SU-DHL-6 (cell line): ENCODE data around the gene CANT1.

Source experiments
- H2AFZ ChIP-seq: fragments of 200-600 bp; sonication (generic); 2 replicates; pipeline ENCODE4 v1.6.1; 2014; ENCODE audit warnings: low read depth, mild to moderate bottlenecking, moderate library complexity, mixed read lengths, antibody characterized with exemption, low read length; ENCODE audit not compliant: severe bottlenecking
- H3F3A ChIP-seq: fragments of 200-600 bp; shearing (Covaris generic); 2 replicates; pipeline ENCODE4 v1.6.0; 2016; ENCODE audit warnings: antibody characterized with exemption, mild to moderate bottlenecking; ENCODE audit not compliant: insufficient read depth
- H3K27ac ChIP-seq: fragments of 200-600 bp; sonication (generic); 2 replicates; pipeline ENCODE4 v1.5.1; 2016; ENCODE audit warnings: low read depth, mild to moderate bottlenecking, low read length, moderate library complexity, mixed read lengths
- H3K27me3 ChIP-seq: fragments of 200-600 bp; sonication (generic), shearing (Covaris generic); 2 replicates; pipeline ENCODE4 v1.6.0; 2014; ENCODE audit warnings: mild to moderate bottlenecking, low read length
- H3K36me3 ChIP-seq: fragments of 200-600 bp; sonication (generic); 2 replicates; pipeline ENCODE4 v1.6.1; 2014; ENCODE audit warnings: mild to moderate bottlenecking, low read length, mixed read lengths
- H3K4me2 ChIP-seq: fragments of 300-600, 200-600 bp; shearing (Covaris generic), sonication (generic); 2 replicates; pipeline ENCODE4 v1.6.0; 2014; ENCODE audit warnings: low read length, low read depth, mild to moderate bottlenecking; ENCODE audit not compliant: poor library complexity, severe bottlenecking
- H3K4me3 ChIP-seq: fragments of 200-600 bp; sonication (generic); 2 replicates; pipeline ENCODE4 v1.5.1; 2014; ENCODE audit warnings: antibody characterized with exemption, low read length, mild to moderate bottlenecking, mixed read lengths; ENCODE audit not compliant: insufficient read depth, poor library complexity, severe bottlenecking
- H3K79me2 ChIP-seq: fragments of 200-600 bp; sonication (generic); 2 replicates; pipeline ENCODE4 v1.6.1; 2014; ENCODE audit warnings: mild to moderate bottlenecking, low read length, moderate library complexity; ENCODE audit not compliant: insufficient read depth
- H3K9ac ChIP-seq: fragments of 200-600 bp; sonication (generic); 2 replicates; pipeline ENCODE4 v1.7.0; 2014; ENCODE audit warnings: mild to moderate bottlenecking, low read length
- H3K9me2 ChIP-seq: fragments of 200-600 bp; sonication (generic); replicated peaks from 2 replicates; pipeline ENCODE4 v1.6.1; 2014; ENCODE audit warnings: low read length; ENCODE audit not compliant: insufficient read depth
- H3K9me3 ChIP-seq: fragments of 200-600 bp; sonication (generic); 2 replicates; pipeline ENCODE4 v1.6.1; 2014; ENCODE audit warnings: low read length, mixed read lengths; ENCODE audit not compliant: insufficient read depth
- H4K20me1 ChIP-seq: fragments of 200-600 bp; sonication (generic); 2 replicates; pipeline ENCODE4 v1.6.1; 2014; ENCODE audit warnings: low read depth, mild to moderate bottlenecking, antibody characterized with exemption, low read length, moderate library complexity, mixed read lengths
- EZH2phosphoT487 ChIP-seq: fragments of 200-600 bp; sonication (generic), shearing (Covaris generic); conservative IDR thresholded peaks from 2 replicates; pipeline ENCODE4 v1.6.1; 2018; ENCODE audit warnings: mild to moderate bottlenecking, antibody characterized with exemption, low read length, moderate library complexity, mixed read lengths
- TF ChIP-seq, protein P1 (sequence below): fragments of 200-600 bp; sonication (generic); IDR thresholded peaks from one replicate; pipeline ENCODE4 v1.5.1; 2017; ENCODE audit warnings: antibody characterized with exemption, mild to moderate bottlenecking, low read length, moderate library complexity; ENCODE audit not compliant: insufficient read depth, poor library complexity, severe bottlenecking

Gene CANT1

DNA sequence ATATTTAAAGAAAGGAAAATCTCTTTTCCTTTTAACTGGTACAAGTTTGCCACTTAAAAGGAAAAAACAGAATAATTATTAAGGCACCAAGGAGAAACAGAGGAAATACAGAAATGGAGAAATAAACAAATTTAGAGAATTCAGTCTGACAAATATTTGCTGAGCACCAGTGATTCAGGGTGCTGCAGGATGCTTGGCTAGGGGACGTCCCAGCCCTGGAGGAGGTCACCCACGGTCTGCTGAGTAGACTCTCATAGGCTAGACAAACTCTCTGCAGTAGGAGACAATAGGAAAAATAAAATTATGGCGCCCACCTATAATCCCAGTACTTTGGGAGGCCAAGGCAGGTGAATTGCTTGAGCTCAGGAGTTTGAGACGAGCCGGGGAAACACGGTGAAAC lies 30.3 kb upstream of the CANT1 start:
- H3K9ac ChIP-seq, result no peak overlapping the region
- H3K4me2 ChIP-seq, result no peak overlapping the region
- TF ChIP-seq, protein P1, sequence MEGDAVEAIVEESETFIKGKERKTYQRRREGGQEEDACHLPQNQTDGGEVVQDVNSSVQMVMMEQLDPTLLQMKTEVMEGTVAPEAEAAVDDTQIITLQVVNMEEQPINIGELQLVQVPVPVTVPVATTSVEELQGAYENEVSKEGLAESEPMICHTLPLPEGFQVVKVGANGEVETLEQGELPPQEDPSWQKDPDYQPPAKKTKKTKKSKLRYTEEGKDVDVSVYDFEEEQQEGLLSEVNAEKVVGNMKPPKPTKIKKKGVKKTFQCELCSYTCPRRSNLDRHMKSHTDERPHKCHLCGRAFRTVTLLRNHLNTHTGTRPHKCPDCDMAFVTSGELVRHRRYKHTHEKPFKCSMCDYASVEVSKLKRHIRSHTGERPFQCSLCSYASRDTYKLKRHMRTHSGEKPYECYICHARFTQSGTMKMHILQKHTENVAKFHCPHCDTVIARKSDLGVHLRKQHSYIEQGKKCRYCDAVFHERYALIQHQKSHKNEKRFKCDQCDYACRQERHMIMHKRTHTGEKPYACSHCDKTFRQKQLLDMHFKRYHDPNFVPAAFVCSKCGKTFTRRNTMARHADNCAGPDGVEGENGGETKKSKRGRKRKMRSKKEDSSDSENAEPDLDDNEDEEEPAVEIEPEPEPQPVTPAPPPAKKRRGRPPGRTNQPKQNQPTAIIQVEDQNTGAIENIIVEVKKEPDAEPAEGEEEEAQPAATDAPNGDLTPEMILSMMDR, result no peak
- no peak for TF ChIP-seq EZH2phosphoT487

DNA sequence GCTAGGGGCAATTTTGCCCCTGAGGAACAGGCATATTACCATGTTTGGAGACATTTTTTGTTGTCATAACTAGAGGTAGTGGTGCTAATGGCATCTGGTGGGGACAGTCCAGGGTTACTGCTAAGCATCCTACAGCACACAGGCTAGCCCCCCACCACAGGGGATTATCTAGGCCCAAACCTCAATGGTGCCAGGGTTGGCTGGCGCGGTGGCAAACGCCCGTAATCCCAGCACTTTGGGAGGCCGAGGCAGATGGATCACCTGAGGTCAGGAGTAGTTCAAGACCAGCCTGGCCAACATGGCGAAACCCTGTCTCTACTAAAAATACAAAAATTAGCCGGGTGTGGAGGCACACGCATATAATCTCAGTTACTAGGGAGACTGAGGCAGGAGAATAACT lies 29.6 kb upstream of the CANT1 start:
- H3K9ac ChIP-seq, result no peak overlapping the region
- no peak overlapping the region for H2AFZ ChIP-seq
- H3K27ac ChIP-seq, result no peak overlapping the region
- H3K9me2 ChIP-seq, result no peaks in the 10 kb centered on the region
- H3K27me3 ChIP-seq, result no peaks in the 10 kb centered on the region
- TF ChIP-seq, protein P1, result no peak
- TF ChIP-seq EZH2phosphoT487, result no peak
- no peak overlapping the region for H3K4me3 ChIP-seq
- no peak overlapping the region for H3K4me2 ChIP-seq
- H3K79me2 ChIP-seq, result no peaks in the 10 kb centered on the region
- H3F3A ChIP-seq, result no peaks in the 10 kb centered on the region
- H4K20me1 ChIP-seq, result no peaks in the 10 kb centered on the region
- H3K36me3 ChIP-seq, result no peaks in the 10 kb centered on the region
- no peaks in the 10 kb centered on the region for H3K9me3 ChIP-seq

More for the DNA sequence above, 30.3 kb upstream of the CANT1 start:
- H3K27me3 ChIP-seq, result no peaks in the 10 kb centered on the region
- H3K9me2 ChIP-seq, result no peaks in the 10 kb centered on the region
- no peak overlapping the region for H2AFZ ChIP-seq
- no peak overlapping the region for H3K4me3 ChIP-seq
- H4K20me1 ChIP-seq, result no peaks in the 10 kb centered on the region
- no peak overlapping the region for H3K27ac ChIP-seq
- H3K9me3 ChIP-seq, result no peaks in the 10 kb centered on the region
- no peaks in the 10 kb centered on the region for H3K79me2 ChIP-seq
- H3K36me3 ChIP-seq, result no peaks in the 10 kb centered on the region
- no peaks in the 10 kb centered on the region for H3F3A ChIP-seq

DNA sequence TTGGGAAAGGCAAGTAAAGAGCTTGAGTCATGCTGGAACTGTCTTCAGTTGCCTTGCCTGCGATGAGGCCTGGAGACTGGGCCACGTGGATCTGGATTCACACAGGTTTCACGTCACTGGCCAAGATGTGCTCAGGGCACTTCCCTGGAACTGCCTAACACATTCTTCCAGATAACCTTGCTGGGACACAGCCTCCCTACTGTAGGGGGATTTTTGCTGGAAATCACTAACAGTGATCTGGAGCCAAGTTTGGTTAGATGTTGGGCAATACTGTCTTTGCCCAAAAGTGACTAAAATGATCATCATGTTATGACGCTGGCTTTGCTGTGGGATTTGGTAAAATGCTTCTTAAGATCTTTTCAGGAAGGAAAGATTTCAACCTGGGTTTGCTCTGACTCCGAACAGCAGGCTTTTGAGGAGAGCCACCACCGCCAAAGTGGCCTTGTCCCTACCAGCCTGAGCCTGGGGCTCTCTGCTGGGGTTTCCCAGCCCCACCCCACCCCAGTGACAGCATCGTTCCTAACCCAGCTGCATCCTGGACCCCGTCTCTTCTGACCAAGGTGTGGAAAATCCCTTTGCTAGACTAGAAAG lies 29.1 kb upstream of the CANT1 start:
- H2AFZ ChIP-seq, result no peak overlapping the region
- no peaks in the 10 kb centered on the region for H3K9me3 ChIP-seq
- H3K4me2 ChIP-seq, result no peak overlapping the region
- TF ChIP-seq, protein P1, result no peak
- TF ChIP-seq EZH2phosphoT487, result no peak
- no peaks in the 10 kb centered on the region for H3K9me2 ChIP-seq
- H3K27me3 ChIP-seq, result no peaks in the 10 kb centered on the region
- H3F3A ChIP-seq, result no peaks in the 10 kb centered on the region
- no peak overlapping the region for H3K27ac ChIP-seq
- no peak overlapping the region for H3K9ac ChIP-seq
- H4K20me1 ChIP-seq, result no peaks in the 10 kb centered on the region
- no peaks in the 10 kb centered on the region for H3K36me3 ChIP-seq
- H3K79me2 ChIP-seq, result no peaks in the 10 kb centered on the region
- no peak overlapping the region for H3K4me3 ChIP-seq
